K562 (cell line): Measurements from ENCODE around the gene GRK3. TPM values are rescaled to one million over a fixed set of nuclear protein-coding genes. Genes with fewer than 3 reads are reported as not detected.
A peak's percentile ranks its signal among the peaks of the same experiment; 100 is the strongest.

ENCODE experiments used
- CHAMP1 ChIP-seq: fragments of 450-650 bp; IDR thresholded peaks from 2 replicates; pipeline ENCODE4 v1.6.1; 2016; ENCODE audit warnings: mild to moderate bottlenecking
- ELF4 ChIP-seq: fragments of 450-650 bp; formaldehyde crosslinking; IDR thresholded peaks from 2 replicates; pipeline ENCODE4 v1.4.0; 2022; ENCODE audit warnings: missing genetic modification characterization
- FOXJ3 ChIP-seq: sonication (generic); formaldehyde crosslinking; IDR thresholded peaks from 2 replicates; pipeline ENCODE4 v1.4.0; 2020; ENCODE audit warnings: mild to moderate bottlenecking, missing genetic modification reagents
- GABPB1 ChIP-seq: sonication (generic); formaldehyde crosslinking; IDR thresholded peaks from 2 replicates; pipeline ENCODE4 v1.8.0; 2022; ENCODE audit warnings: mild to moderate bottlenecking, missing genetic modification reagents
- MGA ChIP-seq: fragments of 450-650 bp; IDR thresholded peaks from 2 replicates; pipeline ENCODE4 v1.6.1; 2016; ENCODE audit warnings: mild to moderate bottlenecking, moderate library complexity
- NCOA1 ChIP-seq: fragments of 450-650 bp; IDR thresholded peaks from 2 replicates; pipeline ENCODE4 v1.6.1; 2016; ENCODE audit warnings: low read depth
- NUFIP1 ChIP-seq: fragments of 450-650 bp; IDR thresholded peaks from 2 replicates; pipeline ENCODE4 v1.6.1; 2018; ENCODE audit not compliant: partially characterized antibody
- SFPQ ChIP-seq: fragments of 200-400 bp; formaldehyde crosslinking; IDR thresholded peaks from 2 replicates; pipeline ENCODE4 v1.6.1; 2017; ENCODE audit warnings: mild to moderate bottlenecking, low read depth, low read length, moderate library complexity
- ZFP36 ChIP-seq: fragments of 150-350 bp; IDR thresholded peaks from 2 replicates; pipeline ENCODE4 v1.6.1; 2018; ENCODE audit warnings: low read length, low read depth; ENCODE audit not compliant: partially characterized antibody
- polyA plus RNA-seq, 8 experiments: library from polyadenylated mRNA; depleted of rRNA in 4 of 8; stranded (reverse) in 5 of 8; unstranded in 3 of 8; fragments of >200 nt; fragmentation: Nextera tagmentation in 2 of 8; fragmentation: Illumina TruSeq in 1 of 8; extraction: Ambion mirVana in 2 of 8; extraction: Trizol in 1 of 8; gene quantifications; 2 replicates each; pipeline versions ENCODE4 v1.2.1 to v1.2.3, GENCODE V29; 2011 to 2014; ENCODE audit warnings: inconsistent platforms in 1 of 8, missing spikeins in 1 of 8
- total RNA-seq, 7 experiments: library from RNA; depleted of rRNA in 6 of 7; stranded (reverse); fragments of >200 nt in 6 of 7; fragmentation: Illumina TruSeq in 2 of 7; extraction: Trizol in 2 of 7; gene quantifications; 2 replicates each; pipeline versions ENCODE4 v1.2.1 to v1.2.3, GENCODE V29; 2011 to 2021; ENCODE audit warnings: low replicate concordance in 1 of 7

The GRK3 gene
- total and polyA plus RNA-seq, 9 of the 15 experiments (the other 6 are each of a cell fraction or from before 2014, with no cell fraction given) = 1.4 to 7.6 (median 3.6) TPM

GRCh38 chr22:25563761-25564319 lies 635 bp upstream of the GRK3 start (continued):
- TF ChIP-seq SFPQ (no peak), ELF4 (no peak), NUFIP1 (no peak), ZFP36 (no peak), MGA (peak; percentile 70), CHAMP1 (no peak), FOXJ3 (CRISPR knock-in tag) (no peak), NCOA1 (no peak), GABPB1 (CRISPR knock-in tag) (no peak)
